Hippocampal formation (tissue), 2 donors: ENCODE results near the gene SSH3.

Experiments used
- DNase-seq, 2 donors: peaks; one replicate each; lab custom pipeline; 2025; lab: John Stamatoyannopoulos, UW

The SSH3 gene

DNA sequence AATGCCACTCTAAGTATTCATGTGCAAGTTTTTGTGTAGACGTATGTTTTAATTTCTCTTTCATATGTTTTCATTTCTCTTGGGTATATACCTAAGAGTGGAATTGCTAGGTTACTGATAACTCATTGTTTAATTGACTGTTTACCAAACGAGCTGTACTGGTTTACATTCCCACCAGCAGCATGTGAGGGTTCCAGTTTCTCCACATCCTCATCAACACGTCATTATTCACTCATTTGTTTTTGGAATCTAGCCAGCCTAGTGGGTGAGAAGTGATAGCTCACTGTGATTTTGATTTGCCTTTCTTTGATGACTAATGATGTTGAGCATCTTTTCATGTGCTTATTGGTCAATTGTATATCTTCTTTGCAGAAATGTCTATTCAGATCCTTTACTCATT, 10.2 kb upstream of the SSH3 start:
- no peak for DNase-seq

DNA sequence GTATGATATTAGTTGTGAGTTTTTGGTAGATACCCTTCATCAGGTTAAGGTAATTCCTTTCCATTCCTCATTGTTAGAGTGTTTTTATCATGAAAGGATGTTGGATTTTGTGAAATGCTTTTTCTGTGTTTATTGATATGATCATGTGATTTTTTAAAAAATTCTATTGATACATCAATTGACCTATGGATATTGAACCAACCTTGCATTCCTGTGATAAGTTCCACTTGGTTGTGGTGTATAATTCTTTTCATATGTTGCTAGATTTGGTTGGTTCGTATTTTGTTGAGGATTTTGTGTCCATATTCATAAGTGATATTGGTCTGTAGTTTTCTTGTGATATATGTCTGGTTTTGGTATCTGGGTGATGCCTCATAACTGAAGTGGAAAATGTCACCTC, 7.5 kb upstream of the SSH3 start:
- no peak for DNase-seq

DNA sequence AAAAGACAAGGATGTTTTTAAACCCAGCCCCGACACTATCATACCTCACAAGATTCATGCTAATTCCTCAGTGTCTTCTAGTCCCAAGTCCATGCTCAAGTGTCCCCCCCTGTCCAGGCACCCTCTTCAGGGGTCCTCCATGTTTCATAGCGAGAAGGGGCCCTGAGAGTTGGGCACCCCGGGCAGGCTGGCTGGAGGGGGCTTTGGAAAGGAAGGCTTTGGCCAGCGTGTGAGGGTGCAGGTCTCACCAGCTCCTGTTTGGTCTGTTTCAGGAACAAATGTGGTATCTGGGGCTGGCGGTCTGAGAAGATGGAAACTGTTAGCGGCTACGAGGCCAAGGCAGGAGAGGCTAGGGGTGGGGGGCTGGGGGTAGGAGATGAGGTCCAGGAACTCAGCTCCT, 4.5 kb upstream of the SSH3 start:
- DNase-seq, result no peak

DNA sequence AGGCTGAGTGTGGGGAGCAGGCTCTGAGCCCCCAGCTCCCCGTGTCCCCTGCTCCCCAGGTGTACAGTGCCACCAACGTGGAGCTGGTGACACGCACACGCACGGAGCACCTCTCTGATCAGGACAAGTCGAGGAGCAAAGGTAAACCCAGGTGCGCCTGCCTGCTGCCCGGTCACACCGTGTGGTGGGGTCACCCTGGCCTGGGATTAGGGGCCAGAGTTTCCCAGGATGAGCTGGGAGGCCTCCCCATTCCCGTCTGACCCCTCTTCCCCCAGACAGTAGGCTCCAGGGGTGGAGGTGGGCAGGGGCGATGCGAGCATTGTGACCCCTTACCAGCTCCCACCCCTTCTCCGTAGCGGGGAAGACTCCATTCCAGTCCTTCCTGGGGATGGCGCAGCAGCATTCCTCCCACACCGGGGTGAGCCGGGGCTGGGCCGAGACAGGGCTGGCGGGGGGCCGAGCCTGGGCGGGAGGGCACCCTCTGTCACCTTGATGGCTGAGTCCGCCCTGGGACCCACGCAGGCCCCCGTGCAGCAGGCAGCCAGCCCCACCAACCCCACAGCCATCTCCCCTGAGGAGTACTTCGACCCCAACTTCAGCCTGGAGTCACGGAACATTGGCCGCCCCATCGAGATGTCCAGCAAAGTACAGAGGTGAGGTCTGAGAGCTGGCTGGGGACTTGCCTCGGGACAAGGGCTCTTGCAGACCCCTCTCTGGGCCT, 3.7 kb upstream of the SSH3 start:
- DNase-seq, result no peak

DNA sequence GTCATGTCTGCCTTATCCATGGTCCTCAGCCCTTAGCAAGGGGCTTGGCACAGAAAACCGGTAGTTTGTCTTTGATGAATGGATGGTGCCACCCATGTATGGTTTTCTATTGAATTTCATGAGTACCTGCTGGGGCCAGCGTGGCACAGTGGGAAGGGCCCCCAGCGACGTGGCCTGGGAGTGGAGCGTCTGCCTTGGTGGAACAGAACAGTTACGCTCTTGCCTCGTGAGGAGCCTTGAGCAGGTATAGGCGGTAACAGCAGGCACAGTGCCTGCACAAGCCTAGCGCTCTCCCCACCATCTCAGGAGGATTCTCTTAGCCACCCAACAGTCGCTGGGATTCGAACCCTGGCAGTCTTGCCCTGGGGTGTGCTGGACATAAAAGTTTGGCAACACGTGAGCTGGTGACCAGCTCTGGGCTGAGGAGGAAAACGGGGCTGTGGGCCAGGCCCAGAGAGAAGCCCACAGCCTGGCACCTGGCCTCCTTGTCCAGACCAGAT, 3.0 kb upstream of the SSH3 start:
- no peak for DNase-seq

DNA sequence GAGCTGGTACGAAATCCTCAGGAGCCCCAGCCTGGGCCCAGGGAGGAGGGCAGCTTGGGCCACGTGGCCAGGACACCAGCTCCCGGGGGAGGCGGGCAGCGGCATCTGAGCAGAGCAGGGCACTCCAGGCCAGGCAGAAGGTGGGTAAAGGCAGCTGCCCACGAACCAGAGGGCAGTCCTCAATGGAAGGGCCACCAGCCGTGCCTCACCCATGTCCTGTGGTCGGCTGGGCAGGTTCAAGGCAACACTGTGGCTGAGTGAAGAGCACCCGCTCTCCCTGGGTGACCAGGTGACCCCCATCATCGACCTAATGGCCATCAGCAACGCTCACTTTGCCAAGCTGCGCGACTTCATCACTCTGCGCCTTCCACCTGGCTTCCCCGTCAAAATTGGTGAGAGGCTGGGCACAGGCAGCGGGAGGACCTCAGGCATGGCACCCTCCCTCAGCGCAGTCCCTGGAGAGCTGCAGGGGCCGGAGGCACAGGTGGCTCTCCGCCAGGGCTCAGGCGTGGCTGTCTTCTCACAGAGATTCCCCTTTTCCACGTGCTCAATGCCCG, 2.5 kb upstream of the SSH3 start:
- no peak for DNase-seq

DNA sequence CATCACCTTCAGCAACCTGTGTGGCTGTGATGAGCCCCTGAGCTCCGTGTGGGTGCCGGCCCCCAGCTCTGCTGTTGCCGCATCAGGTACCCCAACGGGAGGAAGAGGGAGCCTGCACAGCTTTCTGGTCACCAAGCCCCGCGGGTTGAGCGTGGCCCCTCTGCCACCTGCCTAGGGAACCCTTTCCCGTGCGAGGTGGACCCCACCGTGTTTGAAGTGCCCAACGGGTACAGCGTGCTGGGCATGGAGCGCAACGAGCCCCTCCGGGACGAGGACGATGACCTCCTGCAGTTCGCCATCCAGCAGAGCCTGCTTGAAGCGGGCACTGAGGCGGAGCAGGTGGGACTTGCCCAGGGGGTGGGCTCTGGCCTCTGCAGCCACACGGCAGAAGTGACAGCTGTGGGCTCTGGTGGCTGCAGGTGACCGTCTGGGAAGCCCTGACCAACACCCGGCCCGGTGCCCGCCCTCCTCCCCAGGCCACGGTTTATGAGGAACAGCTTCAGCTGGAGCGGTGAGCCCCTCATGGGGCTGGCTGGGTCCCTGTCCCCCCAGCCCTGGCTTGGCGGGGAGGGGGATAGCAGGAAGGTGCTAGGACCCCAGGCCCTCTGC, 1.9 kb upstream of the SSH3 start:
- no peak for DNase-seq

DNA sequence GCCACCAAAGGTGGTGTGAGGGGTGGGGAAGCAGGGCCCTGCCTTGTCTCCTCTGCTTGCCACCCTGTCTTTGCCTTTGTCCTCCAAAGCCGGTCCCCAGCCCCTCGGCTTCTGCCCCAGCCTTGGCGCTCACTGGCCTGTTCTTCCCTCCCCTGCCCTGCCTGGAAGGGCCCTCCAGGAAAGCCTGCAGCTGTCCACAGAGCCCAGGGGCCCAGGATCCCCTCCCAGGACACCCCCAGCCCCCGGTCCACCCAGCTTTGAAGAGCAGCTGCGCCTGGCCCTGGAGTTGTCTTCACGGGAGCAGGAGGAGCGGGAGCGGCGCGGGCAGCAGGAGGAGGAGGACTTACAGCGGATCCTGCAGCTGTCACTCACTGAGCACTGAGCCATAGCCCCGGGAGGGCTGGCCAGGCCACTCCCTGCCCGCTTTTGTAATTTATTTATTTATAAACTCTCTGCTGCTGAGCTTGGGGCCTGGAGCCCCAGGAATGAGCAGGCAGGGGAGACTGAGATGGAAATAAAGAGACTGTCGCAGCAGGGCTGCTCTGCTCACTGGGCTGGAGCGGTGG, 1.3 kb upstream of the SSH3 start:
- DNase-seq, result no peak

DNA sequence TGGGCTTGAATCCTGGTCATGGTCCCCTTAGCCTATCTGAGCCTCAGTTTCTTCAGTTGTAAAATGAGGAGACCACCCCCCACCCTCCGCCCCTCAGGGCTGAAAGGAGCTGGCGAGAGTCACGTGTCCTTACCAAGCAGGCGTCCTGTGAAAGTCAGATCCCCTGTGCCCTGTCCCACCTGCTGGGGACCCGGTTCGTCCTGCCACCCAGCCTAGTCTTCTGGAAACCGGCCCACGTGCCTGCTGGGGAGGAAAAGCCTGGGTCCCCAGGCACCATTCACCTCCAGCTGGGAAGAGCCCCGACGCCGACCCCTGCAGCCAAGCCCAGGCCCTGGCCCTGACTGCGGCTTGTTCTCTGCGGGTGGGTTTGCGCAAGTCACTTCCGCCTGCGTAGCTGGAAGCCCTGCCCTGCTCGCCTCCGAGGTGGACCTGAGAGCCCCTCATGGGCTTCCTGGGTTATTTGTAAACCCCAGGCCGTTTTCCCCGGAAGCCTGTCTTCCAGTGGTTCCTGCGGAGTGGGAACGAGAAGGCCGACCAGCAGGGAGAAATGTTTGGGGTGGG, 679 bp upstream of the SSH3 start:
- no peak for DNase-seq

DNA sequence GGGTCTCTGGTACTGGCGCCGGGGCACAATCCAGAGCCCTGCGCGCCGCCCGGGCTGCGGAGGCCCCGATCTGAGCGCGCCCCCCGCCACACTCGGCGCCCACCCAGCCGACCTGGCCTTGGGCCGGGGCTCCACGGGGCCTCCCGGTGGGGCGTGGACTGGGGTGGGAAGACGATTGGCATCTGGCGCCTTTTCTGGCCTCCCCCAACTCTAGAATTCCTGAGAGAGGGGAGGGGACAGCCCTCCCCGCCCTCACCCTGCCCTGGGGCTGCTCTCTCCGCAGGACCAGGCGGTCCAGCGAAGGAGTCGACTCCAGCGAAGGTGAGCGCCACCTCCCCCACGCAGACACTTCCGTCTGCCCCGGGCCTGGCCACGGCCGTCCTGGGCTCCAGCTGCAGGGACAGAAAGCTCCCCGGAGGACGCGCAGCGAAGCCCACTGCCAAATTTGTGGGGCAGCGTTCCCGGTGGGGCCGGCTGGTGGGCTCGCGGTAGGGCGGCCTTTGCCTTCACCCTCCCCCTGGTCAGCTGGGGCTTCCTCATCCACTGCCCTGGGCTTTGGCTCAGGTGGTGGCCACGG, 593 bp downstream of the SSH3 start:
- DNase-seq, result no peak

DNA sequence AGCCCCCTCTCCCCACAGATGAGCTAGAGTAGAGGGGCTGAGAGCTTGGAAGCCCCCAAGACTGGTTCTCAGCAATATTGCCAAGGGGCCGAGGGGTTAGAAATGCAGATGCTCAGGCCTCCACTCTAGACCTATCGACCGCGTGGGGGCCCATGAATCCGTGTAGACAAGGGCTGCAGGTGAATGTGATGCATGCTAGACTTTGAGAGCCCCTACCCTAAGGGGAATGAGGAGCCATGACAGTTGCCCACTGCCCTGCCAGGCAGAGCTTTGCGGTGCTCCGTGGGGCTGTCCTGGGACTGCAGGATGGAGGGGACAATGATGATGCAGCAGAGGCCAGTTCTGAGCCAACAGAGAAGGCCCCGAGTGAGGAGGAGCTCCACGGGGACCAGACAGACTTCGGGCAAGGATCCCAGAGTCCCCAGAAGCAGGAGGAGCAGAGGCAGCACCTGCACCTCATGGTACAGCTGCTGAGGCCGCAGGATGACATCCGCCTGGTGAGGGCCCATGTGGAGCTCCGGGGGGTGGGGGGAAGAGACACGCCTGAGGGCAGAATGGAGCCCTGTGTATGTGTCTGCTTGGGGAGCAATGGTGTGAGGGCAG, 1.3 kb downstream of the SSH3 start:
- DNase-seq, result no peak

DNA sequence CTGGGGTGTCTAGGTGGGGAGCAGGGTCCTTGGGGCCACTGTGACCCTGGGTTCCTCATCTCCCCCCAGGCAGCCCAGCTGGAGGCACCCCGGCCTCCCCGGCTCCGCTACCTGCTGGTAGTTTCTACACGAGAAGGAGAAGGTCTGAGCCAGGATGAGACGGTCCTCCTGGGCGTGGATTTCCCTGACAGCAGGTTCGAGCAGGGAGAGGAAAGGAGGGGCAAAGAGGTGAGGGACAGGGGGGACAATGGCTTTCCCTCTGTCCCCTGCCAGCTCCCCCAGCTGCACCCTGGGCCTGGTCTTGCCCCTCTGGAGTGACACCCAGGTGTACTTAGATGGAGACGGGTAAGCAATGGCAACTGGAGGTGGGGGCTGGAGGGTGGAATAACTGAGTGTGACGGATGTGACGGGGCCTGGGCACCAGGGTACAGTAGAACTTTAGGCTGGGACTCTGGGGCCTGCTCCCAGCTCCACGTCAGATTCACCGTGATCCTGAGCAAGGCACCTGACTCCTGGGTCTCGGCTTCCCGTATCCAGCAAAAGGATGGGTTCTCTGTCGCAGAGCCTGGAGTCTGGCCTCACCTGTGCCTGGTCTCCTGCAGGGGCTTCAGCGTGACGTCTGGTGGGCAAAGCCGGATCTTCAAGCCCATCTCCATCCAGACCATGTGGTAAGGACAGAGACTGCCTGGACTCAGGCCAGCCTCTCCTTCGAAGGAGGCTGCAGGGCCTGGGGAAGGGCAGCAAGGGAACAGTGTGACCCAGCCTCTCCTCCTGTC, 3.6 kb downstream of the SSH3 start:
- DNase-seq, result no peak

DNA sequence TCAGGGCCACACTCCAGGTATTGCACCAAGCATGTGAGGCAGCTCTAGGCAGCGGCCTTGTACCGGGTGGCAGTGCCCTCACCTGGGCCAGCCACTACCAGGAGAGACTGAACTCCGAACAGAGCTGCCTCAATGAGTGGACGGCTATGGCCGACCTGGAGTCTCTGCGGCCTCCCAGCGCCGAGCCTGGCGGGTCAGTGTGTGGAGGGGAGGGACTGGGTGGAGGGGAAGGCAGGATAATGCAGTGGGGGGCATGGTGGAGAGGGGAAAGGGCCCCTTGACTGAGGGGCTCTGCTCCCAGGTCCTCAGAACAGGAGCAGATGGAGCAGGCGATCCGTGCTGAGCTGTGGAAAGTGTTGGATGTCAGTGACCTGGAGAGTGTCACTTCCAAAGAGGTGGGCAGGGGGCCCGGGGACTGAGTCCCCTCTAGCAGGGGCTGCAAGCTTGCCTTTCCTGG, 4.2 kb downstream of the SSH3 start:
- no peak for DNase-seq

DNA sequence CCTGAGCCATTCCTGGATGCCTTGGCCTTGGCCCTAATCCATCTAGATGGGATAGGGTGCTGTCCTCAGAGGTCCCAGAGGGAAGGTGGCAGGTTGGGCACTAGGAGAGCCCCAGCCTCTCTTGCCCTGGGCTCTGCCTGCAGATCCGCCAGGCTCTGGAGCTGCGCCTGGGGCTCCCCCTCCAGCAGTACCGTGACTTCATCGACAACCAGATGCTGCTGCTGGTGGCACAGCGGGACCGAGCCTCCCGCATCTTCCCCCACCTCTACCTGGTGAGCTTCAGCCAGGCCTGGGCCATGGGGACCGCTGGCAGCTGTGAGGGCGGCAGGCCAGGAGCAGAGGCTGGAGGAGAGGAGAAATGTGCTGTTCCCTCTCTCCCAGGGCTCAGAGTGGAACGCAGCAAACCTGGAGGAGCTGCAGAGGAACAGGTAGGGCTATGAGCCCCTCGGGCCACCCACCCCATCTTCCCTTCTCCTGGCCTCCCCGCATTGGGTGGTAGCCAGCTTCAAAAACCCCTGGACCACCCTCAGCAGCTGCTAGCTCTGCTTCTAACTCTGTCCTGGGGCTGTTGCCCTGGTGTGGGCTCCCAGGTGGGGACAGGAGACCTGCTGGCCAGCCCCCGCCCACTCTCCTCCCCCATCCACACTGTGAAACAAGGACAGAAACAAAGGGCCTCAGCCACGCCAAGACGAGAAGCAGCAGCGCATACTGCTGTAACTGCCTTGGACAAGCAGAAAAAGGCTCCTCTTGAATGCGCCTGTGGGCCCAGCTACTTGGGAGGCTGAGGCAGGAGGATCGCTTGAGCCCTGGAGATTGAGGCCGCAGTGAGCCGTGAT, 4.9 kb downstream of the SSH3 start:
- DNase-seq, result no peak

DNA sequence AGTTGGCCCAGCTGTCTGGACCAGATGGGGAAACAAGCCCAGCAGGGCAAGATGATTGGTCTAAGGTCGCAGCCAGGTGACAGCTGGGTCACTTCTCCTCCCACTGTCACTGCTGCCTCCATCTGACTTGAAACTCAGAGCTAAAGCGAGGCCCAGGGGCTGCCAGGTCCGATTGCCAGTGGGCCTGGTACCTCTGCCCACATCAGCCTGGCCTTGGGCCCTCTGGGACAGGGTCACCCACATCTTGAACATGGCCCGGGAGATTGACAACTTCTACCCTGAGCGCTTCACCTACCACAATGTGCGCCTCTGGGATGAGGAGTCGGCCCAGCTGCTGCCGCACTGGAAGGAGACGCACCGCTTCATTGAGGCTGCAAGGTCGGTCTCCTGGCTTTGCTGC, 5.8 kb downstream of the SSH3 start:
- DNase-seq, result no peak

DNA sequence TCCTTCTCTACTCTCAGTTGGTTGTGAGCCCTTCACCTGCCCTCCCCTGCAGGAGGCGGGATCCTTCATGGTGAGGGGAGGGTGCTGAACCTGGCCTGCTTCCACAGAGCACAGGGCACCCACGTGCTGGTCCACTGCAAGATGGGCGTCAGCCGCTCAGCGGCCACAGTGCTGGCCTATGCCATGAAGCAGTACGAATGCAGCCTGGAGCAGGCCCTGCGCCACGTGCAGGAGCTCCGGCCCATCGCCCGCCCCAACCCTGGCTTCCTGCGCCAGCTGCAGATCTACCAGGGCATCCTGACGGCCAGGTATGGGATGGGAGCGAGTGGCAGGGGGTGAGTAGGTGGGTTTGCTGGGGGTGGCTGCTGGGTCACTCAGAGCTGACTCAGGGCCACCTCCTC, 6.3 kb downstream of the SSH3 start:
- DNase-seq, result no peak

DNA sequence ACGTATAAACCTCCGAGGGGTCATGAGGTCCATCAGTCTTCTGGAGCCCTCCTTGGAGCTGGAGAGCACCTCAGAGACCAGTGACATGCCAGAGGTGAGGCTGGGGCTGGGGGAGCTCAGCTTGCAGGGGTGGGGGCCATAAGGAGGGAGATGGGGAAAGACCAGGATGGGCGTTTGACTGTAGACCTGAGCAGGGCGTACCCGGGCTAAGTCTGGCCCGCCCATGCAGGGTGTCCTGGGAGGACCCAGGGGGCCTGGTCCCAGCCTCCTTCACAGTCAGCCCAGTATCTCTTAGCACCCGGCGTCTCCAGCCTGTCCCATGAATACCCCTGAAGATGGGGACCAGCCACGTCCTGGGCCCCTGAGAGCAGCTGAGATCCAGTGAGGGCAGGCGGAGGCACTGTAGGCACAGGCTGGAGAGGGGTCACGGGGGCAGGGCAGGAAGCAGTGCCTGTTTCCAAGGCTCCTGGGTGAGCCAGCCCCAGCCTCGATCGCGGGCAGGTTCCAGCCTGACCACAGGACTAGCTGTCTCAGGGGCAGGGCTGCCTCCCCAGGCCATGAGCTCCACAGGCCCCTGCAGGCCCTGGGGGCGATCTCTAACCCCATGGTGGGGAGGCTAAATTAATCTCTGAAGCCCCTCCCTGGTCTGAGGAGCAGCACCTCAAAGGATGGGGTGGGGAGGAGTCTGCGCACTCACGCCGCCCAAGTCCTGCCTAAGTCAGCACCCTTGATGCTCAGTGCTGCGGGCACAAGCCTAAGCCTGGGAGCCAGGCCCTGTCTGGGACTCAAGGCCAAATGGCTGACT, 7.1 kb downstream of the SSH3 start:
- no peak for DNase-seq

DNA sequence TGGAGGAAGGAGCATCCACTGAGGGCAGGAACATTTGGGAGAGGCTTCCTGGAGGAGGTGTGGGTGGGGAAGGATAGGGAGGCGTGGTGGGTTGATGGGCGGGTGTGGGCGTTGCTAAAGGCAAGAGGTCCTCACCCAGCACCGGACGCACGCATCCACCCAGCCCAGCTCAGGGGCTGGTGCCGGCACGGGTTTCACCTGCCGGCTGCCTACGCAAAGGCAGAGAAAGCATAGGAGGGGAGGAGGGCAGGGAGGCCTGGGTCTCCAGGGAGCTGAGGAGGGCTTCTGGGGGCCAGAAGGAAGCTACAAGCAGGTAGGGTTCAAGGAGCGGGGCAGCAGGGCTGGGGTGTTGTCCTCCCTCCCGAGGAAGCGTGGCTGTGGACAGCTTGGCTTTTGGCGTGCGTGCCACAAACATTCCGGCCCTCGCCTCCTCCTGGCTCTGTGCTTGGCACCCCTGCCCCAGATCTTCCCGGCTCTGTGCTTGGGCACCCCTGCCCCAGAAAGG, 7.8 kb downstream of the SSH3 start:
- DNase-seq, result no peak

DNA sequence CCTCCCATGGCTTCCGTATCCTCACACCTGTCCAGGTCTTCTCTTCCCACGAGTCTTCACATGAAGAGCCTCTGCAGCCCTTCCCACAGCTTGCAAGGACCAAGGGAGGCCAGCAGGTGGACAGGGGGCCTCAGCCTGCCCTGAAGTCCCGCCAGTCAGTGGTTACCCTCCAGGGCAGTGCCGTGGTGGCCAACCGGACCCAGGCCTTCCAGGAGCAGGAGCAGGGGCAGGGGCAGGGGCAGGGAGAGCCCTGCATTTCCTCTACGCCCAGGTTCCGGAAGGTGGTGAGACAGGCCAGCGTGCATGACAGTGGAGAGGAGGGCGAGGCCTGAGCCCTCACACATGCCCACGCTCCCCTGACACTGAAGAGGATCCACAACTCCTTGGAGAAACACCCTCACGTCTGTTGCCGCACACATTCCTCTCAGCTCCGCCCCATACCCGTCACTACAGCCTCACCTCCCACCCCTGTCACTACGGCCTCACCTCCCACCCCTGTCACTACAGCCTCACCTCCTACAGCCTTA, 8.3 kb downstream of the SSH3 start:
- DNase-seq, result no peak
